NOMO-1 treated with DMSO at 0.1 percent for 48 hours (cell line): ENCODE data around the gene TRERF1.
"Not testable (repeated sequence)": the region's sequence is repeated elsewhere in the genome, so short reads cannot be mapped to it uniquely, and the experiment has no call there.

ENCODE experiments used
- DNase-seq: peaks from one replicate; lab custom pipeline; 2025; ENCODE audit not compliant: unreplicated experiment; lab: John Stamatoyannopoulos, UW

Gene TRERF1, protein sequence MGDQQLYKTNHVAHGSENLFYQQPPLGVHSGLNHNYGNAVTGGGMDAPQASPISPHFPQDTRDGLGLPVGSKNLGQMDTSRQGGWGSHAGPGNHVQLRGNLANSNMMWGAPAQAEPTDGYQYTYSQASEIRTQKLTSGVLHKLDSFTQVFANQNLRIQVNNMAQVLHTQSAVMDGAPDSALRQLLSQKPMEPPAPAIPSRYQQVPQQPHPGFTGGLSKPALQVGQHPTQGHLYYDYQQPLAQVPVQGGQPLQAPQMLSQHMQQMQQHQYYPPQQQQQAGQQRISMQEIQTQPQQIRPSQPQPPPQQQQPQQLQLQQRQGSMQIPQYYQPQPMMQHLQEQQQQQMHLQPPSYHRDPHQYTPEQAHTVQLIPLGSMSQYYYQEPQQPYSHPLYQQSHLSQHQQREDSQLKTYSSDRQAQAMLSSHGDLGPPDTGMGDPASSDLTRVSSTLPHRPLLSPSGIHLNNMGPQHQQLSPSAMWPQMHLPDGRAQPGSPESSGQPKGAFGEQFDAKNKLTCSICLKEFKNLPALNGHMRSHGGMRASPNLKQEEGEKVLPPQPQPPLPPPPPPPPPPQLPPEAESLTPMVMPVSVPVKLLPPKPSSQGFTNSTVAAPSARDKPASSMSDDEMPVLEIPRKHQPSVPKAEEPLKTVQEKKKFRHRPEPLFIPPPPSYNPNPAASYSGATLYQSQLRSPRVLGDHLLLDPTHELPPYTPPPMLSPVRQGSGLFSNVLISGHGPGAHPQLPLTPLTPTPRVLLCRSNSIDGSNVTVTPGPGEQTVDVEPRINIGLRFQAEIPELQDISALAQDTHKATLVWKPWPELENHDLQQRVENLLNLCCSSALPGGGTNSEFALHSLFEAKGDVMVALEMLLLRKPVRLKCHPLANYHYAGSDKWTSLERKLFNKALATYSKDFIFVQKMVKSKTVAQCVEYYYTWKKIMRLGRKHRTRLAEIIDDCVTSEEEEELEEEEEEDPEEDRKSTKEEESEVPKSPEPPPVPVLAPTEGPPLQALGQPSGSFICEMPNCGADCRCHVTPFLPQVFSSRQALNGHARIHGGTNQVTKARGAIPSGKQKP (N-terminal part only)

DNA sequence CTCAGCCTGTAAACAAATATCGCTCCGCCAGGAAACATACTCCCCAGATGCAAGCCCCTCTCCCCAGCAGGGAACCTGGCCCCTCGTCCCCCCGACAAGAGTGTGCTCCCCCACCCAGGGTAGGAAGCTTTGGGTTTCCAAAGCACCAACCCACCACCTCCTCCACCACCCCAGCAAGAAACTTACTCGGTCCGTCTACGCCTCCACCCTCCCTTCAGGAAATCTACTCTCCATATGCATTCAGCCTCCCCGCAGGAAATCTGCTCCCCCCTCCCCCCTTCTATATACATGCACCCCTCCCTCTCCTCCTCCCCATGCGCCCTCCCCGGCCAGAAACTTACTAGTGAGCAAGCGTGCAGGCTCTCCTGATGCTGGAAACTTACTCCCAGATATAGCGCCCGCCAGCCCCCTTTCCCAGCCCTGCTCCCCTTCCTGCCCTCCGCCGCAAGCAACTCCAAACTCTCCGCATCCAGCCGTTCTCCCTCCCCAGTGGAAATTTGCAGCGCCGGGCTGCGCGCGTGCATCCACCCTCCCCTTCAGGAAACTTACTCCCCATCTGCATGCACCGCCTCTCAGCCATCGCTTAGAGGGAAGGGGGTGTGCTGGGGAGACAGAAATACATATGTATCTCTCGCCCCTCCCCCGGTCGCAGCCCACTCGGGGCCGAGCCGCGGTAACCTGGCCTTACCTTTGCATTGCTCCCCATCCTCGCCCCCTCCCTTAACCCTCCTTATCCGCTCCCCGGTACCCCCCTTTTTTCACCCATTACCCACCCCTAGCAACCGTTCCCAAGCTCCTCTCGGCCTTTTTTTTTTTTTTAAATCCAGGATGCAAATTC is at the start of gene TRERF1:
TRERF1 (minus strand) TSS at position 594 of the 838 bp plus-strand sequence. CDS start 182,336 bp downstream, outside the sequence.
- DNase-seq, result peak; percentile 85

GRCh38 chr6:42498473-42499128 is 46.9 kb upstream of the TRERF1 start:
- no peak for DNase-seq

- no peak for DNase-seq
Measured at GRCh38 chr6:42493914-42494539, 42.3 kb upstream of the TRERF1 start.

- DNase-seq, result no peak
Measured at GRCh38 chr6:42488129-42488528, 36.4 kb upstream of the TRERF1 start.

- no peak for DNase-seq
Measured at GRCh38 chr6:42484261-42484660, 32.5 kb upstream of the TRERF1 start.

GRCh38 chr6:42482174-42482573 is 30.4 kb upstream of the TRERF1 start:
- DNase-seq, result no peak

DNA sequence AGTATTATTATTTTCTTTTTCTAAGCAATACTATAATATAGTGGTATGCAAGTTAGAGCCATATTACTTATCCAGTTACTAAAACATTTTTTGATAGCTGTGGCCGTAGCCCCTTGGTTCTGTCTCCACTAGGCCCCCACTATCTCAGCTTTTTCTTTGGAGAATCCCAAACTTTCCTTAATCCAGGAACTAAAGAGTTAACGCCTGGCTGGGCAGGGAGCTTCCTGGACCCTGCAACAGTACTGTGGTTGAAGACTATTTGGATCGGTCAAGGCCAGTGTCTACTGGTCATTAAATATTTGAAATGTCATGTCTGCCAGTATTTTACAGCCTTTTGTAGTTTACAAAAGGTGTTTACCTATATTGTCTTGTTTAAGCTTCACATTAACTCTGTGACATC is 20.0 kb upstream of the TRERF1 start:
- DNase-seq, result no peak

- DNase-seq, result no peak
Measured at GRCh38 chr6:42471142-42471541, 19.4 kb upstream of the TRERF1 start.

DNA sequence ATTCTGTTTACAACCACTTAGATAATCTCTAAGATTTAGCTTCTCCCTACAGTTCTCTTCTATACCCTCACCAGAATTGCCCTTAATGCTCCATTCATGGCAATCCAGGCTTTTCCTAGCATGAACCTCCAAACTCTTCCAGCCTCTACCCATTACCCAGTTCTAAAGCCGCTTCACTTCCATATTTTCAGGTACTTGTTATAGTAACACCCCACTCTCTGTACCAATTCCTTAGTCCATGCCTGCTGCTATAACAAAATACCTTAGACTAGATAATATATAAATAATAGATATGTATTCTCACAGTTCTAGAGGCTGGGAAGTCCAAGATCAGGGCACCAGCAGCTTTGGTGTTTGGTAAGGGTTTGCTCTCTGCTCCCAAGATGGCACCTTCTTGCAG is 16.5 kb upstream of the TRERF1 start:
- no peak for DNase-seq

DNA sequence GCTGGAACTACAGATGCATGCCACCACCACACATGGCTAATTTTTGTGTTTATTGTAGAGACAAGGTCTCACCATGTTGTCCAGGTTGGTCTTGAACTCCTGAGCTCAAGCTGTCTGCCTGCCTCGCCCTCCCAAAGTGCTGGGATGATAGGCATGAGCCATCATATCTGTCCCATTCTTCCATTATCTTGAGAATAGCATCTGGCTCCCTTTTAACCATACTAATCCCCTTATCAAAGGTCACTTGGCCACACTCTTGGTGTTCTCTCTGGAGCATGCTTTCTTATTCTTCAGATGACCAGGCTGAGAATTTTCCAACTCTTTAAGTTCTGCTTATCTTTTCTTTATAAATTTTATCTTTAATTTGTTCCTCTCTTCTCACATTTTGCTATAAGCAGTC is 15.9 kb upstream of the TRERF1 start:
- DNase-seq, result no peak

DNA sequence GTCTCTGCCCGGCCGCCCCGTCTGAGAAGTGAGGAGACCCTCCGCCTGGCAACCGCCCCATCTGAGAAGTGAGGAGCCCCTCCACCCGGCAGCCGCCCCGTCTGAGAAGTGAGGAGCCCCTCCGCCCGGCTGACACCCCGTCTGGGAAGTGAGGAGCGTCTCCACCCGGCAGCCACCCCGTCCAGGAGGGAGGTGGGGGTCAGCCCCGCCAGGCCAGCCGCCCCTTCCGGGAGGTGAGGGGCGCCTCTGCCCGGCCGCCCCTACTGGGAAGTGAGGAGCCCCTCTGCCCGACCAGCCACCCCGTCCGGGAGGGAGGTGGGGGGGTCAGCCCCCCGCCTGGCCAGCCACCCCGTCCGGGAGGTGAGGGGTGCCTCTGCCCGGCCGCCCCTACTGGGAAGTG is 14.7 kb upstream of the TRERF1 start:
- not testable (repeated sequence) for DNase-seq

DNA sequence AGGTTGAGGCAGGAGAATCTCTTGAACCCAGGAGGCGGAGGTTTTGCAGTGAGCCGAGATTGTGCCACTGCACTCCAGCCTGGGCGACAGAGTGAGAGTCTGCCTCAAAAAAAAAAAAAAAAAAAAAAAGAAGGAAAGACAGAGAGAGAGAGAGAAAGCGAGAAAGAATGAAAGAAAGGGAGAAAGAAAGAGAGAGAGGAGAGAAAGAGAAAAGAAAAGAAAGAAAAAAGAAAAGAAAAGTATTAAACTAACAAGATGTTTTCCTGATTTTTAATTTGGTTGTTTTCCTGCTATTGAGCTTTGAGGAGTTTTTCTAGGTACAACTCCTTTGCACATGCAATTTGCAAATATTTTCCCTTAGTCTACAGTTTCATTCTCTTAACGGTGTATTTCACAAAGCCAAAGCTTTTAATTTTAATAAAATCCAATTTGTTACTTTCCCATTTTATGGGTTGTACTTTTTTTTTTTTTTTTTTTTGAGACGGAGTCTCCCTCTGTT is 10.8 kb upstream of the TRERF1 start:
- no peak for DNase-seq

GRCh38 chr6:42460883-42461282 is 9.2 kb upstream of the TRERF1 start:
- no peak for DNase-seq

- no peak for DNase-seq
Measured at GRCh38 chr6:42459888-42460287, 8.2 kb upstream of the TRERF1 start.

DNA sequence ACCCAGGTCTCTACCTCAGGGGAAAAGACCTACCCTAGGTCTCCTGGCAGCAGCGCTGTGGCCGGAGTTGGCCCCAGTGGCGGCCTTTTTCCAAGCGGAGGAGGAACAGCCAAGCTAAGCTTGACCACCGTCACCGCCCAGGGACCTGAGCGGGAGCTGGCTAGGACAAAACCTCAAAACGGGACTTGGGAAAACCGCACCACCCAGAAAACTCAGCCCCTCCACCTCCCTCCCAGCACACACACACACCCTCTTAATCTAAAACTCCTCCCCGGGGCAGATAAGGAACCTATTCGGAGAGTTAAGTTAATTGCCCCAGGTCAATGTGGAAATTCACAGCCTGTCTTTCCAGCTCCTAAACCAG is 2.7 kb upstream of the TRERF1 start:
- DNase-seq, result peak; percentile 16

DNA sequence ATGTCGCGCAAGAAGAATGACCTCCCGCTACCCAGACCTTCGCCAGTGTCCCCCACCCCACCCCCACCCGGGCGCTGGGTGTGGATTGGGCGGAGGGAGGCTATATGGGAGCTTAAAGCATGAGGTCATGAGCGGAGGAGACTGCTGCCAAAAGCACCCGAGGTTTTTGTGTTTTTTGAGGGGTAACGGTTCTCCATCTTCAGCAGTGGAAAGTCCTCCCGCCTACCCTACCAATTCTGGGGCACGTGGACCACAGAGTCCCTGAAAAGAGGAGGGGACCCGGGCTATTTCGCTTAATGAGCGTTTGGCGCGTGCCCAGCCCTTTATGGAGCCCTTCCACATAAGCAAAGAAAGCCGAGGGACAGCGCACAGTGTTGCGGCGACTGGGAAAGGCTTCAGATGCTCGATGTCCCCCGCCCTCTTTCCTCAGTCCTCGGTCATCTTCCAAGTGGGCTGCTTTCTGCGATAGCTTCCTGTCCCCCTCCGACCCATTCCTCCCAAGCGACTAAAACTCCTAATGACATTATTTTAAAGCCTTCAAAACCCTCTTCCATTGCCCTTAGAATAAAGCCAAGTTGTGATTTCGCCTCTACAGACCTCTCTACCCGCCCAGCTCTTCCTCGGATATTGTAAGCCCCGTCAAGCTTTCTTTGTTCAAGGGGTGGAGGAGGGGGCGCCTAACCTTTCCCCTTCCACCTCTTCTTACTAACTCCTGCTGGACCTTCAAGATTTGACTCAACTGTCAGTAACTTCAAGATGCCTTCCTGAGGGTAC is 2.1 kb upstream of the TRERF1 start:
- DNase-seq, result no peak

DNA sequence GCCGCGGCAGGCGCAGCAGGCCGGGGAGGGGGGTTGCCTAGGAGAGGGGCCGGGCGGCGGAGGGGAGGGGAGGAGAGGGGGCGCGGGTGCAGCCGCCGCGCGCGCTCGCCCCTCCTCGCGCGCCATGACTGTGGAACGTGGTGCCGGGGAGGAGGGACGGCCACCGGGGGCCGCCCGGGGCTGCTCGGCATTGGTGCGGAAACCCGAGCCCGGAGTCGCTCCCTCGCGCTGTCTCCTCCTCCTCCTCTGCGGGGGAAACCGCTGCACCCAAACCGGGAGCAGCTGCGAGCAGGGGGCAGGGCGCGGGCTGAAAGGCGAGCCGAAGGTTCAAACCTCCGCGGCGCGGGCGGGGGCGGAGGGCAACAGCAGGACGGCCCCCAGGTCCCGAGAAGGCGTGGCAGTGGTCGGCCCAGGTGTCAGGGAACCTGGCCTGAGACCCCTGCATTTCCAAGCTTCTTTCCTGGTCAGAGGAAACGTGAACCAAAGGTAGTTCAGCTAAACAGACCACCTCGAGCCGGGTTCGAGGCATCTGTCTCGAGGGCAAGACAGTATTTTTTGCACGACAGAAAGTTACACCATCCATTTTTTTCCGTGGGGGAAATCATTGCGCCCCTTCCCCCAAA is 1.4 kb upstream of the TRERF1 start:
- peak; percentile 84 for DNase-seq
